Mucosa of descending colon (tissue), 3 donors: ENCODE data around the gene RHOT1. TPM values are rescaled to one million over a fixed set of nuclear protein-coding genes. Genes with fewer than 3 reads are reported as not detected.
"Not testable (repeated sequence)": the region's sequence is repeated elsewhere in the genome, so short reads cannot be mapped to it uniquely, and the experiment has no call there.

Experiments used
- ATAC-seq: fragments of 200-7000 bp; cut with Tn5 transposase; one replicate; pipeline ENCODE4 v1.9.1; 2020; ENCODE audit warnings: mild to moderate bottlenecking, moderate library complexity
- DNase-seq, 3 donors: peaks; one replicate each; pipeline ENCODE4 v3.0.0-alpha.2; 2020
- H3K36me3 ChIP-seq: fragments of 200-600 bp; one replicate; pipeline ENCODE4 v1.8.0; 2021; ENCODE audit warnings: low read depth, mild to moderate bottlenecking
- H3K4me1 ChIP-seq: fragments of 200-600 bp; one replicate; pipeline ENCODE4 v1.8.0; 2021; ENCODE audit warnings: low read depth, mild to moderate bottlenecking
- H3K4me3 ChIP-seq: fragments of 200-600 bp; one replicate; pipeline ENCODE4 v1.8.0; 2021; ENCODE audit warnings: mild to moderate bottlenecking
- H3K9me3 ChIP-seq: fragments of 200-600 bp; one replicate; pipeline ENCODE4 v1.8.0; 2021; ENCODE audit warnings: mild to moderate bottlenecking
- CTCF ChIP-seq: fragments of 200-600 bp; IDR thresholded peaks from one replicate; pipeline ENCODE4 v1.8.0; 2022; ENCODE audit warnings: antibody characterized with exemption, mild to moderate bottlenecking
- intact Hi-C, 2 donors: fragments of 100-400 bp; cut with DNase I in 1 of 2; cut with micrococcal nuclease in 1 of 2; formaldehyde crosslinking; loops; one replicate each; pipeline versions ENCODE4 v1.11.0 to v1.11.1; 2022; cut with DNase I, micrococcal nuclease
- total RNA-seq, 3 donors: library from RNA; stranded (reverse); fragmentation: NEBNext Ultra II Directional in 2 of 3; extraction: Animal tissue kit (Norgen Biotek cat#: 25700) in 2 of 3; gene quantifications; one replicate each; pipeline versions ENCODE4 v1.2.1 to v1.2.4, GENCODE V29; 2021 to 2023
- donor health status: DM: no; HTN: no; CAD: no; lungs with moderate emphysema.
- donor health status: DM: no; HTN: no; CAD: no.
- donor health status: DM: no; HTN: yes; CAD: no.

The RHOT1 gene
- total RNA-seq, 3 donors from 2014 or later = 21.2 to 48.6 (median 21.4) TPM

DNA sequence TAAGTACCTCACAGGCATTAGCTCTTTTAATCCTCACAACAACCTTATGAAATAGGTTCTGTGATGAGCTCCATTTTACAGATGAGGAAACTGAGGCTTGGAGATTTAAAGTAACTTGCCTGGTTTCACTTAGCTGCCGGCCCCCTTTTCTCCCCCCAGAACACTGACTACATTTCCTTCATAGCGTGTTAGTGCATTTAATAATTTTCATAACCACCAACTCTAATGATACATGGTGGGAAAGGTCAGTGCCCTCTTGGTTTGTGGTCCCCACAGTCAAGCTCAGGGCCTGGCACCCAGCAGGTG lies 16.5 kb upstream of the RHOT1 start:
- ATAC-seq (no peak), DNase-seq (no peak)
- Histone ChIP-seq H3K9me3 (no peaks in the 10 kb centered on the region), H3K4me3 (no peak overlapping the region), H3K36me3 (no peaks in the 10 kb centered on the region), H3K4me1 (peaks cover 4% of the 10 kb centered on the region)
- TF ChIP-seq CTCF = no peak
- intact Hi-C loops = no loop called here

DNA sequence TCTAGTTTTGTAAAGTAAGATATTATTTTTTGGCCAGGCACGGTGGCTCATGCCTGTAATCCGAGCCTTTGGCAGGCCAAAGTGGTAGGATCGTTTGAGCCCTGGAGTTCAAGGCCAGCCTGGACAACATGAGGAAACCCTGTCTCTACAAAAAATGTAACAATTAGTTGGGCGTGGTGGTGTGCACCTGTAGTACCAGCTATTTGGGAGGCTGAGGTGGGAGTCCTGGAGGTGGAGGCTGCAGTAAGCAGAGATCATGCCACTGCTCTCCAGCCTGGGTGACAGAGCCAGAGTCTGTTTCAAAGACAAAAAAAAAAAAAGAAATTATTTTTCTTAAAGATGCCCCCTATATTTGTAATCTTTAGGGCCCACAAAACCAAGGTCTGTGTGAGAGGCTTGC lies 16.0 kb upstream of the RHOT1 start:
- Histone ChIP-seq H3K36me3 (no peaks in the 10 kb centered on the region), H3K4me1 (peaks cover 4% of the 10 kb centered on the region), H3K9me3 (no peaks in the 10 kb centered on the region), H3K4me3 (no peak overlapping the region)
- intact Hi-C loops = no loop called here
- no peak for TF ChIP-seq CTCF
- ATAC-seq (no peak), DNase-seq (no peak)

DNA sequence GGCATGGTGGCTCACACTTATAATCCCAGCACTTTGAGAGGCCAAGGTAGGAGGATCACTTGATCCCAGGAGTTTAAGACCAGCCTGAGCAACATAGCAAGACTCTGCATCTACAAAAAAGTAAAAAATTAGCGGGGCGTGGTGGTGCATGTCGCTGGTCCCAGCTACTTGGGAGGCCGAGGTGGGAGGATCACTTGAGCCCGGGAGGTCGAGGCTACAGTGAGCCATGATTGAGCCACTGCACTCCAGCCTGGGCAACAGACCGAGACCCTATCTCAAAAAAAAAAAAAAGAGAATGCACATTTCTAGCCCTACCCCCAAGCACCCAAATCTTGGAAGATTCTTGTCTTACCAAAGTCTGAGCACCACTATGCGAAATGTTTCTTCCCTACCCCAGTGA lies 15.6 kb upstream of the RHOT1 start:
- DNase-seq (no peak), ATAC-seq (no peak)
- H3K36me3 ChIP-seq = no peaks in the 10 kb centered on the region
- no peak overlapping the region for H3K4me3 ChIP-seq
- no peak for TF ChIP-seq CTCF
- no peaks in the 10 kb centered on the region for H3K9me3 ChIP-seq
- H3K4me1 ChIP-seq = peaks cover 4% of the 10 kb centered on the region
- intact Hi-C loops = no loop called here

DNA sequence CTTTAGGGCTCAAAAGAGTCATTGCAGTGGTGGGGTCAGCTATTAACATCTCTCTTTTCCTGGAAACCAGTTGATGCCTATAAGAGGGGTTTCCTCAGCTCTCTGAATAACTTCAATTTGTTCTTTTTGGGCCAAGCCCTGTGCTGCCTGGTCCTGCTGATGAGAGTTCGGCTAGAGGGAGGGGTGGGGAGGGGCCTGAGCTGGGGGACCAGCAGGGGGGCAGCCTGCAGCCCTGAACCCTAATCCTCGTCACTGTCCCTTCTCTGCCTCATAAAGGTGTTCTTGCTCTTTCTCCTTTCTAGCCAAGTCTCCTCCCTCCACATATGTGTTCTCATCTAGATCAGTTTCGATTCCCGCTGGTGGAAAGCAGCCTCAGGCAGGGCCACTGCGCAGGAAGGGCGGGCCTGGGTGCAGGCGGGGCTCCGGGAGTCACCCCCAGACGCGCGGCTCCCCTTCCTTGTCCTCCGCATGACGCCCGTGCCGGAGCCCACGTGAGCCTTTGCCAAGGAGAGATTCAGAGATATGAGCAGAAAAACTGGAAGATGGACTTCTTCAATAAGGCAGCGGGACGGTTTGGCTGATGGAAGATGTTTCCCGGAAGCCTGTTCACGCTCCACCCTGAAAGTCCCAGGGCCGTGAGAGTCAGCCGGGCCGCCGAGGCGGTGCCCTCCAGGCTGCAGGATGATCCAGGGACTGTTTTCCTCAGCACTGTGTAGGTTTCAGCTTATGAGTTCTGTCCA lies 15.0 kb upstream of the RHOT1 start:
- intact Hi-C loops = no loop called here

GRCh38 chr17:32128470-32128869 lies 13.8 kb upstream of the RHOT1 start:
- ATAC-seq, H3K4me1 ChIP-seq, intact Hi-C loops, DNase-seq, H3K36me3 ChIP-seq, H3K9me3 ChIP-seq, H3K4me3 ChIP-seq: not testable (repeated sequence)

More for the DNA sequence above, 15.0 kb upstream of the RHOT1 start:
- peak overlapping the region; percentile 27 for H3K4me3 ChIP-seq
- H3K4me1 ChIP-seq = peaks cover 4% of the 10 kb centered on the region
- peak; percentile 97 for ATAC-seq
- peak; percentile 88 to 93 (median 89) for DNase-seq
- TF ChIP-seq CTCF = no peak
- H3K9me3 ChIP-seq = no peaks in the 10 kb centered on the region
- H3K36me3 ChIP-seq = no peaks in the 10 kb centered on the region

- ATAC-seq, H3K36me3 ChIP-seq, intact Hi-C loops, H3K4me1 ChIP-seq, H3K4me3 ChIP-seq, H3K9me3 ChIP-seq: not testable (repeated sequence)
- peak in 2 of 3 donors; percentile 59 to 61 for DNase-seq
- peak; percentile 31 for TF ChIP-seq CTCF
Observed at GRCh38 chr17:32135497-32136117, 6.7 kb upstream of the RHOT1 start.
